ENCODE measurements around the gene SLC35F3. TPM values are rescaled to one million over a fixed set of nuclear protein-coding genes. Genes with fewer than 3 reads are reported as not detected.
A peak's percentile ranks its signal among the peaks of the same experiment; 100 is the strongest.

Gene SLC35F3
- total RNA-seq, 2 experiments from 2014 or later = 34.4 to 35.7 TPM

GRCh38 chr1:234094172-234094571 is 189.7 kb downstream of the SLC35F3 start:
- H3K4me1 Mint-ChIP-seq (ENCODE audit: low read depth) = no peaks in the 10 kb centered on the region
- H3K36me3 Mint-ChIP-seq (ENCODE audit: low read depth) = no peaks in the 10 kb centered on the region
- POLR2A ChIA-PET = no interaction called here
- H3K27me3 Mint-ChIP-seq (ENCODE audit: low read depth) = peaks cover 23% of the 10 kb centered on the region
- H3K4me3 Mint-ChIP-seq = no peak overlapping the region
- no peaks in the 10 kb centered on the region for H3K9me3 Mint-ChIP-seq (ENCODE audit: insufficient read depth)
- no peak overlapping the region for H3K27ac Mint-ChIP-seq
- CTCF ChIA-PET = no interaction called here
- DNase-seq (no peak), ATAC-seq (no peak)

DNA sequence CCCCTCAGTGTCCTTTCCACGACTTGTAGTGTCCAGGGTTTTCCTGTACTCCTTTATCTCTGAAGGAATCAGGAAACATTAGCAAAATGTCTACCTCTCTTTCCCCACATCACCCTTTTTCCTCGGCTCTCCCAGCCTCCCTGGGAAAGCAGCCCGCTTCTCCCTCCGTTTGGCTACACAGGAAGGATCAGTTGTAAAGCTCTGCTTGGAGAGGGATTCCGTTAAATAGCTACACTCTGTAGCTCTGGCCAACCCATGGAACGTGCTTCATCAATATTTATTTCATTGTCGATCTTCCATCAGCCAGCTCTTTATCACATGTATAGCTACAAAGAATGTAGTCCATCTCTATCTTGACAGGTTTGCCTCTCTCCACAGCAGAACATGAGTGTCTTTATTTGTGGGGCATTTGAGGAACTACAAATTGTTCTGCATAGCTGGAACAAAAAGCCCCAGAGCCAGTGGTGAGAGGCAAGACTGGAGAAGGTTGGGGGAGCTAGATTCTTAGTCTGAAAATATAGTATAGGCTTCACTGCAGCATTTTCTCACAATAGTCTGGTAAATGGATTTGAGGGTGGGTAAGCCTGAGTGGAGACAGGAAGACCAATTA is 191.8 kb downstream of the SLC35F3 start:
- POLR2A ChIA-PET = no interaction called here
- ATAC-seq (no peak), DNase-seq (no peak)
- Mint-ChIP-seq H3K4me3 (no peak overlapping the region), H3K27me3 (ENCODE audit: low read depth) (peaks cover 17% of the 10 kb centered on the region), H3K4me1 (ENCODE audit: low read depth) (no peaks in the 10 kb centered on the region), H3K36me3 (ENCODE audit: low read depth) (no peaks in the 10 kb centered on the region), H3K9me3 (ENCODE audit: insufficient read depth) (no peaks in the 10 kb centered on the region), H3K27ac (no peak overlapping the region)
- CTCF ChIA-PET = no interaction called here

DNA sequence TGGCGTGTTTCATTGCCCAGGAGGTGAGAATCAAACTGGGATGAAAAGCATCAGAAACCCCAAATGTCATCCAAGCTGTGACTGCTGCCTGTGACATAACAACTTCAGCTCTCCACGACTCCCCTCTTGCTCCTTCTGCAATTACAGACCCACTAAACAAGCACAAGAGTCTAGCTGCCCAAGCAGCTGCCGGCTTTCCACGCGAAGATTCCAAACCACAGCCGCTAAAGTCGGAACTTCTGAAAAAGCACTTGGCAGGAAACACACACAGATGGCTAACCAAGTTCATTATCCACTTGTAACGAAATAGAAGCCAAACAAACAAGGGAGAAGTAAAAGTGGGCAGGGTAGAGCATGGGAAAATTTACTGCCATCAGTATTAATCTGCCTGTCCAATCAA is 198.1 kb downstream of the SLC35F3 start:
- no peak overlapping the region for H3K27ac Mint-ChIP-seq
- H3K27me3 Mint-ChIP-seq (ENCODE audit: low read depth) = peaks cover 32% of the 10 kb centered on the region
- ATAC-seq = no peak
- no peak for DNase-seq
- ChIA-PET POLR2A (no interaction called here), CTCF (interaction anchor here (0.6 kb wide), 1 partner anchor 11 kb away, joined by 3 read pairs; no protein-coding TSS in a partner anchor)
- H3K9me3 Mint-ChIP-seq (ENCODE audit: insufficient read depth) = no peaks in the 10 kb centered on the region
- no peak overlapping the region for H3K4me3 Mint-ChIP-seq
- no peaks in the 10 kb centered on the region for H3K4me1 Mint-ChIP-seq (ENCODE audit: low read depth)
- H3K36me3 Mint-ChIP-seq (ENCODE audit: low read depth) = no peaks in the 10 kb centered on the region

- no peaks in the 10 kb centered on the region for H3K9me3 Mint-ChIP-seq (ENCODE audit: insufficient read depth)
- DNase-seq = no peak
- CTCF ChIA-PET = no interaction called here
Measured at GRCh38 chr1:234103198-234103597, 198.7 kb downstream of the SLC35F3 start.

GRCh38 chr1:234106032-234106431 is 201.6 kb downstream of the SLC35F3 start:
- no peak overlapping the region for H3K4me3 Mint-ChIP-seq
- DNase-seq = no peak
- POLR2A ChIA-PET = no interaction called here

More at GRCh38 chr1:234103198-234103597, 198.7 kb downstream of the SLC35F3 start:
- Mint-ChIP-seq H3K27me3 (ENCODE audit: low read depth) (peaks cover 32% of the 10 kb centered on the region), H3K4me1 (ENCODE audit: low read depth) (no peaks in the 10 kb centered on the region), H3K36me3 (ENCODE audit: low read depth) (no peaks in the 10 kb centered on the region), H3K4me3 (no peak overlapping the region), H3K27ac (no peak overlapping the region)
- POLR2A ChIA-PET = no interaction called here
- no peak for ATAC-seq

DNA sequence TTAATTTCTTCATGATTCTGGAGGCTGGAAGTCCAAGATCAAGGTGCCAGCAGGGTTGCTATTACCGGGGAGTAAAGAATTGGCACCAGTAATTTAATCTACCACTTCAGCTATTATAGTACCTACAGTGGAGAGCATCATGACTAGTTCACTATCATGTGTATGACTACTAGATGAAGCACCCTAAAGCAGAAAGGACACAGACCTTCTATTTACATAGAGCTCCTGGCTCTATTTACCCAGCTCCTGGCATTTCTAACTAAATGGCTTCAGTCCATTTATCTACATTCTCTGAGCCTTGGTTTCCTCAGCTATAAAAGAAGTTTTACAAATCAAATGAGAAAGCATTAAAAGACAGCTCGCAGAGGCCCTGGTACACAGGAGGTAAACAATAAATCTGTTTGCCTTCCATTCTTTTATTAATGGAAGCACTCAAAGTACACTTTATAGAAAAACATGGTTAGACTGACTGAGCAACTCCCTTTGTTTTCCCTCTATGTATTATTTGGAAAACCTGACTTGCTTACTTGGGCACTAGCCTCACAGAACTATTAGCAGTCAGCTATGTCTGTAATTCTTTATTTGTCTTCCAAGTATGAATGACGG is 203.0 kb downstream of the SLC35F3 start:
- no peak for DNase-seq
- Mint-ChIP-seq H3K4me1 (ENCODE audit: low read depth) (no peaks in the 10 kb centered on the region), H3K9me3 (ENCODE audit: insufficient read depth) (no peaks in the 10 kb centered on the region), H3K4me3 (no peak overlapping the region), H3K27ac (no peak overlapping the region), H3K27me3 (ENCODE audit: low read depth) (peaks cover 26% of the 10 kb centered on the region), H3K36me3 (ENCODE audit: low read depth) (no peaks in the 10 kb centered on the region)
- no peak for ATAC-seq
- POLR2A ChIA-PET = no interaction called here
- CTCF ChIA-PET = interaction anchor here (1.0 to 1.6 kb wide), 2 partner anchors 17 to 202 kb away, joined by 4 to 7 read pairs; no protein-coding TSS in a partner anchor

More at GRCh38 chr1:234106032-234106431, 201.6 kb downstream of the SLC35F3 start:
- Mint-ChIP-seq H3K27me3 (ENCODE audit: low read depth) (peaks cover 39% of the 10 kb centered on the region), H3K36me3 (ENCODE audit: low read depth) (no peaks in the 10 kb centered on the region), H3K27ac (no peak overlapping the region), H3K9me3 (ENCODE audit: insufficient read depth) (no peaks in the 10 kb centered on the region), H3K4me1 (ENCODE audit: low read depth) (no peaks in the 10 kb centered on the region)
- ATAC-seq = no peak
- CTCF ChIA-PET = interaction anchor here (1.1 kb wide), 1 partner anchor 8 kb away, joined by 5 read pairs; no protein-coding TSS in a partner anchor

GRCh38 chr1:234108921-234109320 is 204.4 kb downstream of the SLC35F3 start:
- Mint-ChIP-seq H3K4me1 (ENCODE audit: low read depth) (no peaks in the 10 kb centered on the region), H3K27ac (no peak overlapping the region), H3K9me3 (ENCODE audit: insufficient read depth) (no peaks in the 10 kb centered on the region), H3K4me3 (no peak overlapping the region), H3K27me3 (ENCODE audit: low read depth) (peaks cover 19% of the 10 kb centered on the region), H3K36me3 (ENCODE audit: low read depth) (no peaks in the 10 kb centered on the region)
- DNase-seq = no peak
- ATAC-seq = no peak
- ChIA-PET CTCF (interaction anchor here (0.7 to 1.3 kb wide), 3 partner anchors 16 to 1461 kb away, joined by 3 to 8 read pairs (median 3); no protein-coding TSS in a partner anchor), POLR2A (no interaction called here)

GRCh38 chr1:234109840-234110239 is 205.4 kb downstream of the SLC35F3 start:
- no peaks in the 10 kb centered on the region for H3K36me3 Mint-ChIP-seq (ENCODE audit: low read depth)
- ChIA-PET CTCF (interaction anchor here (1.2 to 1.3 kb wide), 2 partner anchors 15 to 200 kb away, joined by 3 to 8 read pairs; no protein-coding TSS in a partner anchor), POLR2A (no interaction called here)
- peaks cover 2% of the 10 kb centered on the region for H3K4me1 Mint-ChIP-seq (ENCODE audit: low read depth)
- no peak overlapping the region for H3K27ac Mint-ChIP-seq
- no peak for ATAC-seq
- H3K4me3 Mint-ChIP-seq = no peak overlapping the region
- H3K9me3 Mint-ChIP-seq (ENCODE audit: insufficient read depth) = no peaks in the 10 kb centered on the region
- no peak for DNase-seq
- peaks cover 19% of the 10 kb centered on the region for H3K27me3 Mint-ChIP-seq (ENCODE audit: low read depth)

DNA sequence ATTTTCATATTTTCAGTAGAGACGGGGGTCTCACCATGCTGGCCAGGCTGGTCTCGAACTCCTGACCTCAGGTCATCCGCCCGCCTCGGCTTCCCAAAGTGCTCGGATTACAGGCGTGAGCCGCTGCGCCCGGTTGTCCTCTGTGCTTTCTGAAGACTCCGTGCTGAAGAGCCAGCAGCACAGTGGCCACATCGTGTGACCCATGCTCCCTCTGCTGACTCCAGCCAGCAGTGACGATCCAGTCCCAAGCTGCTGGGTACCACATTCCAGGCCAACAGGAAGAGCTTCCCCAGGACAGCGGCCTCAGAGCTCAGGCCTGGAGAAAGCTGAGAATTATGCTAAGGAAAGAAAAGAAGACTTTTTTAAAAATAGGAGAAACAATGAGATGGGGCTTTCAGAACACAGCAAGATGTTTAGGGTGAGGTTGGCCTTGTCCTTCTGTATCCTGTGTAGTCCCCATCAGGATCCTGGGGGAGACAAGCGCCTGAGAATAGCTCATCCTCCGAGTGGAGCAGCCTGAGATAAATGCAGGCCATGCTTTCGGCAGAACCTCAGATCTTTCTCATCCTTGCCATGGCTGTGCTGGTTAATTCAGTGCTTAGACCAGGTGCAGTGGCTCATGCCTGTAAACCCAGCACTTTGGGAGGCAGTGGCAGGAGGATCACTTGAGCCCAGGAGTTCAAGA is 207.1 kb downstream of the SLC35F3 start:
- no peak for DNase-seq
- ChIA-PET CTCF (interaction anchor here (1.0 kb wide), 1 partner anchor 198 kb away, joined by 4 read pairs; no protein-coding TSS in a partner anchor), POLR2A (no interaction called here)
- Mint-ChIP-seq H3K27ac (no peak overlapping the region), H3K36me3 (ENCODE audit: low read depth) (no peaks in the 10 kb centered on the region), H3K27me3 (ENCODE audit: low read depth) (peaks cover 28% of the 10 kb centered on the region), H3K4me1 (ENCODE audit: low read depth) (peaks cover 6% of the 10 kb centered on the region), H3K9me3 (ENCODE audit: insufficient read depth) (no peaks in the 10 kb centered on the region), H3K4me3 (no peak overlapping the region)
- ATAC-seq = no peak

GRCh38 chr1:234114648-234115307 is 210.3 kb downstream of the SLC35F3 start:
- CTCF ChIA-PET = interaction anchor here (0.6 to 5.6 kb wide), 25 partner anchors 9 to 721 kb away, joined by 3 to 75 read pairs (median 4); no protein-coding TSS in a partner anchor
- Mint-ChIP-seq H3K36me3 (ENCODE audit: low read depth) (no peaks in the 10 kb centered on the region), H3K27me3 (ENCODE audit: low read depth) (peaks cover 31% of the 10 kb centered on the region), H3K4me1 (ENCODE audit: low read depth) (peaks cover 6% of the 10 kb centered on the region), H3K4me3 (peak overlapping the region; percentile 49), H3K9me3 (ENCODE audit: insufficient read depth) (no peaks in the 10 kb centered on the region), H3K27ac (no peak overlapping the region)
- POLR2A ChIA-PET = no interaction called here
- DNase-seq = peak; percentile 54
- ATAC-seq = peak; percentile 71

GRCh38 chr1:234118911-234119310 is 214.4 kb downstream of the SLC35F3 start:
- Mint-ChIP-seq H3K36me3 (ENCODE audit: low read depth) (no peaks in the 10 kb centered on the region), H3K27ac (no peak overlapping the region), H3K4me1 (ENCODE audit: low read depth) (peaks cover 6% of the 10 kb centered on the region), H3K4me3 (no peak overlapping the region), H3K9me3 (ENCODE audit: insufficient read depth) (peaks cover 5% of the 10 kb centered on the region), H3K27me3 (ENCODE audit: low read depth) (peaks cover 31% of the 10 kb centered on the region)
- DNase-seq (no peak), ATAC-seq (no peak)
- POLR2A ChIA-PET = no interaction called here
- CTCF ChIA-PET = interaction anchor here (0.7 to 1.3 kb wide), 4 partner anchors 32 to 207 kb away, joined by 4 read pairs; no protein-coding TSS in a partner anchor
